Transverse colon (tissue), 4 donors: ENCODE data around the gene GSAP.

Source experiments
- CTCF ChIP-seq, 5 experiments: fragments of 200-600 bp in 3 of 5; fragments of 450-650 bp in 2 of 5; sonication (generic) in 3 of 5; IDR thresholded peaks; 1 replicate in 2 of 5; 2 replicates in 3 of 5; pipeline ENCODE4 v1.5.1; 2016 to 2017; ENCODE audit warnings: antibody characterized with exemption in 5 of 5, inconsistent platforms in 3 of 5, mild to moderate bottlenecking in 2 of 5, moderate library complexity in 1 of 5
- EP300 ChIP-seq: sonication (generic); formaldehyde crosslinking; IDR thresholded peaks from one replicate; pipeline ENCODE4 v1.6.1; 2017; ENCODE audit warnings: antibody characterized with exemption, low read depth
- POLR2A ChIP-seq: fragments of 450-650 bp; IDR thresholded peaks from one replicate; pipeline ENCODE4 v1.6.1; 2016; ENCODE audit warnings: antibody characterized with exemption, mild to moderate bottlenecking, moderate library complexity
- POLR2AphosphoS5 ChIP-seq, 3 donors: sonication (generic); formaldehyde crosslinking; IDR thresholded peaks; one replicate each; pipeline ENCODE4 v1.6.1; 2016; ENCODE audit warnings: antibody characterized with exemption in 3 of 3

- TF ChIP-seq EP300 (no peak), CTCF (IDR thresholded peaks at IDR 0.05) (no peak), POLR2A (no peak), POLR2AphosphoS5 (IDR thresholded peaks at IDR 0.05) (no peak)
Measured at GRCh38 chr7:77453531-77453930, 37.4 kb upstream of the GSAP start.
